Loucy (cell line): ENCODE measurements around the gene KCNMA1.

ENCODE experiments used
- H2AFZ ChIP-seq: fragments of 200-600 bp; sonication (generic); 2 replicates; pipeline ENCODE4 v1.6.0; 2016; ENCODE audit warnings: antibody characterized with exemption, mild to moderate bottlenecking, low read length, moderate library complexity
- H3F3A ChIP-seq: fragments of 200-600 bp; 2 replicates; pipeline ENCODE4 v1.6.0; 2016; ENCODE audit warnings: antibody characterized with exemption, low read depth, mild to moderate bottlenecking
- H3K27me3 ChIP-seq: fragments of 200-600 bp; sonication (generic); 2 replicates; pipeline ENCODE4 v1.6.1; 2014; ENCODE audit warnings: low read length, mild to moderate bottlenecking; ENCODE audit not compliant: insufficient read depth, poor library complexity, severe bottlenecking
- H3K36me3 ChIP-seq: fragments of 200-600 bp; sonication (generic); 2 replicates; pipeline ENCODE4 v1.6.1; 2016; ENCODE audit warnings: low read length; ENCODE audit not compliant: insufficient read depth
- H3K4me1 ChIP-seq: fragments of 200-600 bp; sonication (generic); 2 replicates; pipeline ENCODE4 v1.5.1; 2014; ENCODE audit warnings: low read length, mild to moderate bottlenecking; ENCODE audit not compliant: insufficient read depth, poor library complexity, severe bottlenecking
- H3K4me2 ChIP-seq: fragments of 200-600 bp; sonication (generic); 2 replicates; pipeline ENCODE4 v1.6.0; 2014; ENCODE audit warnings: antibody characterized with exemption, low read length, low read depth, mild to moderate bottlenecking; ENCODE audit not compliant: poor library complexity, severe bottlenecking
- H3K4me3 ChIP-seq: fragments of 200-600 bp; sonication (generic); 2 replicates; pipeline ENCODE4 v1.5.1; 2014; ENCODE audit warnings: low read length, mild to moderate bottlenecking, mixed read lengths; ENCODE audit not compliant: poor library complexity, severe bottlenecking
- H3K79me2 ChIP-seq: fragments of 200-600 bp; sonication (generic); 2 replicates; pipeline ENCODE4 v1.6.1; 2014; ENCODE audit warnings: low read length; ENCODE audit not compliant: insufficient read depth
- H3K9ac ChIP-seq: fragments of 200-600 bp; sonication (generic); 2 replicates; pipeline ENCODE4 v1.6.0; 2014; ENCODE audit warnings: mild to moderate bottlenecking, low read depth, low read length, moderate library complexity; ENCODE audit not compliant: poor library complexity, severe bottlenecking
- H3K9me2 ChIP-seq: fragments of 200-600 bp; sonication (generic); replicated peaks from 2 replicates; pipeline ENCODE4 v1.6.1; 2016; ENCODE audit warnings: low read depth, low read length, mixed read lengths
- H3K9me3 ChIP-seq: fragments of 200-600 bp; sonication (generic); 2 replicates; pipeline ENCODE4 v1.6.1; 2014; ENCODE audit warnings: mild to moderate bottlenecking, antibody characterized with exemption, low read length, low read depth; ENCODE audit not compliant: insufficient read depth
- H4K20me1 ChIP-seq: fragments of 200-600 bp; sonication (generic); 2 replicates; pipeline ENCODE4 v1.6.0; 2014; ENCODE audit warnings: antibody characterized with exemption, low read length, mild to moderate bottlenecking; ENCODE audit not compliant: insufficient read depth, poor library complexity, severe bottlenecking
- EZH2phosphoT487 ChIP-seq: fragments of 200-600 bp; IDR thresholded peaks from 2 replicates; pipeline ENCODE4 v1.6.1; 2018; ENCODE audit warnings: antibody characterized with exemption, mild to moderate bottlenecking, moderate library complexity, borderline replicate concordance
- TF ChIP-seq, protein P1 (sequence below): fragments of 200-600 bp; sonication (generic); conservative IDR thresholded peaks from 2 replicates; pipeline ENCODE4 v1.5.1; 2014; ENCODE audit warnings: mild to moderate bottlenecking, antibody characterized with exemption, low read length

The KCNMA1 gene

DNA sequence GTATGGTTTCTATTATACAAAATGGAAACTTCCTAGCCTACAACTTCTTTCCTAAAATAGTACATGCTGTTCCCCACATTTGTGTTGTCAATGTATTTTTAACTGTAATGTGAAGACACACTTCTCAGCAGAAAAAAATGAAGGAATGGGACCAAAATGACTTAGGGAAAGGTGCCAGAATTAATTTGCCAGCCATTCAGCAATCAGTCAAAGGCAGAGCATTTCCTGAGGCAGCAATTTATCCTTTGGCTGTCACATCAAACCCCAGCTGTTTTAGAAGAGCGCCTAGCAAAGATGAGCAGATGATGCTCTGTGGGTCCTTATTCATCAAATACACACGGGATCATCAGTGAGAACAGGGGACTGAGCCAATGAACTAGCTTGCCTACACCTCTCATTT lies 592.5 kb downstream of the KCNMA1 start:
- Histone ChIP-seq H3K36me3 (no peaks in the 10 kb centered on the region), H3K9ac (no peak overlapping the region), H3K4me2 (no peak overlapping the region), H3K9me3 (no peaks in the 10 kb centered on the region), H3K9me2 (no peaks in the 10 kb centered on the region), H2AFZ (no peak overlapping the region), H3K27me3 (no peaks in the 10 kb centered on the region), H4K20me1 (no peaks in the 10 kb centered on the region), H3K4me3 (no peak overlapping the region), H3K79me2 (no peaks in the 10 kb centered on the region), H3K4me1 (peaks cover 65% of the 10 kb centered on the region), H3F3A (peaks cover 6% of the 10 kb centered on the region; the same call in 1 of the 2 replicates)
- TF ChIP-seq, protein P1, sequence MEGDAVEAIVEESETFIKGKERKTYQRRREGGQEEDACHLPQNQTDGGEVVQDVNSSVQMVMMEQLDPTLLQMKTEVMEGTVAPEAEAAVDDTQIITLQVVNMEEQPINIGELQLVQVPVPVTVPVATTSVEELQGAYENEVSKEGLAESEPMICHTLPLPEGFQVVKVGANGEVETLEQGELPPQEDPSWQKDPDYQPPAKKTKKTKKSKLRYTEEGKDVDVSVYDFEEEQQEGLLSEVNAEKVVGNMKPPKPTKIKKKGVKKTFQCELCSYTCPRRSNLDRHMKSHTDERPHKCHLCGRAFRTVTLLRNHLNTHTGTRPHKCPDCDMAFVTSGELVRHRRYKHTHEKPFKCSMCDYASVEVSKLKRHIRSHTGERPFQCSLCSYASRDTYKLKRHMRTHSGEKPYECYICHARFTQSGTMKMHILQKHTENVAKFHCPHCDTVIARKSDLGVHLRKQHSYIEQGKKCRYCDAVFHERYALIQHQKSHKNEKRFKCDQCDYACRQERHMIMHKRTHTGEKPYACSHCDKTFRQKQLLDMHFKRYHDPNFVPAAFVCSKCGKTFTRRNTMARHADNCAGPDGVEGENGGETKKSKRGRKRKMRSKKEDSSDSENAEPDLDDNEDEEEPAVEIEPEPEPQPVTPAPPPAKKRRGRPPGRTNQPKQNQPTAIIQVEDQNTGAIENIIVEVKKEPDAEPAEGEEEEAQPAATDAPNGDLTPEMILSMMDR = no peak

DNA sequence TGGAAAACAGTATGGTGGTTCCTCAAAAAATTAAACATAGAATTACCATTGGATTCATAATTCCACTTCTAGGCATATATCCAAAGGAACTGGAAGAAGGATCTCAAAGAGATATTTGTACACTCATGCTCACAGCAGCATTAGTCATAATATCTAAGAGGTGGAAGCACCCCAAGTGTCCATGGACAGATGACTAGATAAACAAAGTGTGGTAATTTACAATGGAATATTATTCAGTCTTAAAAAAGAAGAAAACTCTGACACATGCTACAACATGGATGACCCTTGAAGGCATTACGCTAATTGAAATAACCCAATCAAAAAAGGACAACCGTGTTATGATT lies 594.2 kb downstream of the KCNMA1 start:
- Histone ChIP-seq H3K79me2 (no peaks in the 10 kb centered on the region), H3K36me3 (no peaks in the 10 kb centered on the region), H4K20me1 (no peaks in the 10 kb centered on the region), H3K4me2 (no peak overlapping the region), H3K9ac (no peak overlapping the region), H3K4me1 (peaks cover 56% of the 10 kb centered on the region), H3K4me3 (no peak overlapping the region), H3F3A (peaks cover 6% of the 10 kb centered on the region; the same call in 1 of the 2 replicates), H3K9me3 (no peaks in the 10 kb centered on the region), H2AFZ (no peak overlapping the region), H3K27me3 (no peaks in the 10 kb centered on the region), H3K9me2 (no peaks in the 10 kb centered on the region)
- TF ChIP-seq EZH2phosphoT487 = no peak
- TF ChIP-seq, protein P1 = no peak

DNA sequence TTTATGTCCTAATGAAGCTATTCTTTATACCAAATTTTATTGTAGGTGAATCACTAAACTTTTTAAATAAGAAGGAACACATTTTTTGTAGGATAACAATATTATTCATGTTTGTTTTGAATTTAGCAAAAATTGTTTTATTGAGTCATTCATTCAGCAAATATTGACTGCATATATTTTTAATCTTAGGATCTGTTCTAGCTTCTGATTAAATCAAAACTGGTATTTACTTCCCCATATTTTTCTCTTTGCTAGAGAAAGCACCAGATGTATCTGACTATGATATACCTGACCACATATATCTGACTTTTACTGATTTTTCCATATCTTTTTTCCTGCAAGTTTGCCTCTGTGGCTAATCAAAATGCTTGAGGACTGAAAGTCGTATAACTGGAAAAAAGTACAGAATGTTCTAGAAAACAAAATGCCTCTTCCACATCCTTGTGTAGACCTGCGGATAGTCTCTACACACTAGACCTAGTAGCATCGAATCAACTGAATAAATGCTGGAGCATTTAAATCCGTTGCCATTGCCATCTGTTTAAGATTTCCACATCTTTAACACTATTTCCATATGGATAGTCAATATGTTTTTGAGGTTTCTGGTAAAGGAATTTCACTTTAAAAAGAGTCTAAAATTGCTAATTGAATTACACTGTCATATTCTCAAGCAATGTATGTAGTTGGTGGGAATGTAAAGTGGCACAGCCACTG lies 594.7 kb downstream of the KCNMA1 start:
- H3F3A ChIP-seq = peaks cover 6% of the 10 kb centered on the region; the same call in 1 of the 2 replicates
- no peaks in the 10 kb centered on the region for H3K79me2 ChIP-seq
- no peaks in the 10 kb centered on the region for H4K20me1 ChIP-seq
- H3K4me1 ChIP-seq = peaks cover 61% of the 10 kb centered on the region
- no peak overlapping the region for H3K4me3 ChIP-seq
- H3K27me3 ChIP-seq = no peaks in the 10 kb centered on the region
- no peaks in the 10 kb centered on the region for H3K9me3 ChIP-seq
- H2AFZ ChIP-seq = no peak overlapping the region
- H3K9me2 ChIP-seq = no peaks in the 10 kb centered on the region
- peak overlapping the region; percentile 69 for H3K9ac ChIP-seq
- TF ChIP-seq, protein P1 = no peak
- no peak for TF ChIP-seq EZH2phosphoT487
- H3K36me3 ChIP-seq = no peaks in the 10 kb centered on the region
- H3K4me2 ChIP-seq = peak overlapping the region; percentile 73
